A549 (cell line): Measurements from ENCODE around the gene TSPEAR.

Source experiments
- CTCF ChIP-seq: fragments of >200 bp; sonication (Bioruptor Twin); formaldehyde crosslinking; IDR thresholded peaks from 3 replicates; pipeline ENCODE4 v1.5.1; 2016
- ELK1 ChIP-seq: fragments of 150-350 bp; IDR thresholded peaks from 2 replicates; pipeline ENCODE4 v1.6.1; 2014; ENCODE audit warnings: low read depth, mild to moderate bottlenecking, low read length
- EP300 ChIP-seq, 2 experiments: fragments of >200 bp; sonication (Bioruptor Twin); formaldehyde crosslinking; IDR thresholded peaks; 2 replicates in 1 of 2; 3 replicates in 1 of 2; pipeline ENCODE4 v1.6.1; 2016 to 2017
- MAZ ChIP-seq: fragments of 150-350 bp; IDR thresholded peaks from 2 replicates; pipeline ENCODE4 v1.6.1; 2014; ENCODE audit warnings: antibody characterized with exemption, low read depth, low read length, borderline replicate concordance
- REST ChIP-seq: fragments of 200-600 bp; sonication (generic); IDR thresholded peaks from 2 replicates; pipeline ENCODE4 v1.6.1; 2016; ENCODE audit warnings: antibody characterized with exemption, mild to moderate bottlenecking, moderate library complexity
- SMC3 ChIP-seq: fragments of >200 bp; sonication (Bioruptor Twin); formaldehyde crosslinking; IDR thresholded peaks from 3 replicates; pipeline ENCODE4 v1.6.1; 2018; ENCODE audit warnings: inconsistent platforms
- SREBF2 ChIP-seq: fragments of 450-650 bp; IDR thresholded peaks from 2 replicates; pipeline ENCODE4 v1.6.1; 2014; ENCODE audit warnings: mild to moderate bottlenecking, moderate library complexity

GRCh38 chr21:44486302-44486701 lies 225.1 kb downstream of the TSPEAR start:
- TF ChIP-seq REST (no peak), CTCF (no peak), SREBF2 (no peak), SMC3 (no peak), ELK1 (no peak), MAZ (no peak), EP300 (IDR thresholded peaks at IDR 0.05) (no peak)
